ENCODE measurements around the gene CAPN15. TPM values are rescaled to one million over a fixed set of nuclear protein-coding genes. Genes with fewer than 3 reads are reported as not detected.

The CAPN15 gene
- total RNA-seq, 1 experiment from 2014 or later, result 71.1 TPM

DNA sequence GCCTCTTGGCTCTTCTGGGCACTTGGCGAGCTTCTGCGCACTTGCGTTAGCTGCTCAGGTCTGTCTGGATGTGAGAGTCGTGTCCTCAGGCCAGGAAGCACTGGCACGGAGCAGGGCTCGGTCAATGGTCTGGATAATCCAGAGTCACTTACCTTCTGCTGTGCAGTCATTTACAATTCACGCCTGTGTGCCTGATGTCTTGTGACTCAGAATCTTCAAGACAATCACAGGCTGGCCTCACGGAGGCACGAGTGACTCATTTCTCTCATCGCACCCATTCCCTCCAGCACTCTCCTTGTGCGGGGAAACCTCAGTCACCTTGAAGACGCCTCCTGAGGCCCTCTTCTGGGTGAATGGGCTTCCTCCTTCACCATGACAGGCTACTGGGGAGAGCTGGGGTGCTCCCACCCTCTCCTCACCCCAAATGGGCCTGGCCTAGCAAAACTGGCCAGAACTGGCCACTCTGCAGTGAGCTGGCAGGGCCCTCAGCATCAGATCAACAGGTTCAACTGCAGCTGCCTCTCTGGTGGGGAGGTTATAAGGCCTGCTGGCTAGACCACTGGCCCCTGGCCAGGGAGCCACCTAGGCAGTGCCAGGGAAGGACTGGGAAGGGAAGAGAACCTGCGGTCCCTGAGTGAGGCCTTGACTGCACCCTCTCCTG is 1.9 kb upstream of the CAPN15 start:
- DNase-seq (ENCODE audit: low read depth), result peak; percentile 89

- peak; percentile 54 for DNase-seq (ENCODE audit: low read depth)
These were observed 1.1 kb upstream of the CAPN15 start for GRCh38 chr16:526181-527014.

GRCh38 chr16:528111-529011 is 849 bp downstream of the CAPN15 start:
- DNase-seq (ENCODE audit: low read depth), result peak; percentile 80

- DNase-seq (ENCODE audit: low read depth), result peak; percentile 31
These were observed 1.6 kb downstream of the CAPN15 start for GRCh38 chr16:529012-529575.

GRCh38 chr16:530111-530817 is 2.8 kb downstream of the CAPN15 start:
- no peak for DNase-seq (ENCODE audit: low read depth)

GRCh38 chr16:531494-532125 is 4.1 kb downstream of the CAPN15 start:
- no peak for DNase-seq (ENCODE audit: low read depth)

DNA sequence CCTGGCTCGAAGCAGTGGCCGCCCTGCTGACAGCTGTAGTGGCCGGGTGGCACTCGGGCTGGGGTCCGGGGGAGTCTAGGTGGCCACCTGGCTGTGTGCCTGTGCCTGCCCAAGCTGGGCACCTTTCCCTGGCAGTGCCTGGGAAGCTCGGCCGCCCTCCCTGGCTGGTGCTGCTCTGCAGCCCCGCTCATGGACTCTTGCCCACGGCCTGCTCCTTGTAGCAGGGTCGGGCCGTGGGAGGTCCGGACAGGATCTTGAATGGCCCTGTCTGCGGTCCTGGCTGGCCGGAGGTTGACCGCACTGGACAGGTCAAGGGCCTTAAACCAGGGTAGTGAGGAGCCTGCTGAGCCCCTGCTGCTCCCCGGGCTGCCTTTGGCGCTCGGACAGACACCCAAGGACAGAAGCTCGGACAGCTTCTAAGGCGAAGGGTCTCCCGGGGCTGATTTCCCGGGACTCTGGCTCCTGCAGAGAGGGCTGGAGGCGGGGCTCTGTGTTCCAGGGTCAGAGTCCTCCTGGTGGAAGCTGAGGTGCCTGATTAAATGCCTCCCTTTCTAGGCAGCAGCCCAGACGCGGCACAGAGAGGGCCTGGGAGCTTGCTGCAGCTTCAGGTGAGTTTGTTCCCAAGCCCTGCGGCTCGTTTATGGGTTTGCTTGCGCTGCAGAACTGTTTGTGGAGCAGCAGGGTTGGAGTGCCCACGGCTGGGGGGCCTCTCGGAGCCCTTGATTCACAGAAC is 6.0 kb downstream of the CAPN15 start:
- DNase-seq (ENCODE audit: low read depth), result no peak

GRCh38 chr16:534135-534534 is 6.6 kb downstream of the CAPN15 start:
- DNase-seq (ENCODE audit: low read depth), result peak; percentile 46

- no peak for DNase-seq (ENCODE audit: low read depth)
These were observed 7.4 kb downstream of the CAPN15 start for GRCh38 chr16:534856-535445.

DNA sequence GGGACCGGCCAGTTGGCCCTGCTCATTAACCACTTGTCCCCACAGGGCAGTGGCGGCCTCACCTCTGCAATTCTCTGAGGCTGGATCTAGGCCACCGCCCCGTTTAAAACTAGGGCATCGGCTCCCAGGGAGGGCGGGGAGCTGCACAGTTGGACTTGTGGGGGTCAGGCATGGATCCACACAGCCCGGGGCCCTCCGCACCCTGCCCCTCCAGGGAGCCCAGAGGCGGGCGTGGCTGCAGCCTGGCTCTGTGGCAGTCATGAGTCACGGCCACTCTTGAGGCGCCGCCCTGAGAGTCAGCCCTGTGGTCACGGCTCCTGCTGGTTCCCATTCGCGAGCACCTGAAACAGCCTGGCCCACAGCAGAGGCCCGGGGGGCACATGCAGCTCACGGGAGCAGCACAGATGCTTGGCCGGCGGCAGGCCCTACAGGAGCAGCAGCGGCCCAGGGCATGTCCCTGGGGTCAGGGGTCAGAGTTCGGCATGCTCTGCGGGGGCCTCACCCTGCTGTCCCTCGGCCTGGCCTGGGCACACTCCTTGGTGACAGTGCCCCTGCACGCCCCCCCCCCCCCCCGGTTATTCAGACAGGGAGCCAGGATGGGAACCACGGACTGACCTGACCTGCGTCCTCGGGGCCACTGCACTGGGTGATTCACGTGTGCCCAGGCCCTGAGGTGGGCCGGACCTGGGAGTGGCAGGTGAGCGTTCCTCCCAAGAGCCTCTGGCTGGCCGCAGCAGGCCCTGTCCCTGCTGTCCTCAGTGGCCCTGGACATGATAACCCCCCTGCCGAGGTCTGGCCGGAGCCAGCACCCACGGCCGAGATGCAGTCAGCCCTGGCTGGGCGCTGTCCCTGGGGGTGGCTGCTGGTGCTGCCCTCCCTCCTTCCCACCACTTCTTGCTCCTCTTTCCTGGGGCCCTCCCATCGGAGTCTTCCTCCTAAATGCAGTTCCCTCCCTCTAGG is 8.2 kb downstream of the CAPN15 start:
- DNase-seq (ENCODE audit: low read depth), result peak; percentile 83

- DNase-seq (ENCODE audit: low read depth), result no peak
These were observed 9.2 kb downstream of the CAPN15 start for GRCh38 chr16:536746-537145.

DNA sequence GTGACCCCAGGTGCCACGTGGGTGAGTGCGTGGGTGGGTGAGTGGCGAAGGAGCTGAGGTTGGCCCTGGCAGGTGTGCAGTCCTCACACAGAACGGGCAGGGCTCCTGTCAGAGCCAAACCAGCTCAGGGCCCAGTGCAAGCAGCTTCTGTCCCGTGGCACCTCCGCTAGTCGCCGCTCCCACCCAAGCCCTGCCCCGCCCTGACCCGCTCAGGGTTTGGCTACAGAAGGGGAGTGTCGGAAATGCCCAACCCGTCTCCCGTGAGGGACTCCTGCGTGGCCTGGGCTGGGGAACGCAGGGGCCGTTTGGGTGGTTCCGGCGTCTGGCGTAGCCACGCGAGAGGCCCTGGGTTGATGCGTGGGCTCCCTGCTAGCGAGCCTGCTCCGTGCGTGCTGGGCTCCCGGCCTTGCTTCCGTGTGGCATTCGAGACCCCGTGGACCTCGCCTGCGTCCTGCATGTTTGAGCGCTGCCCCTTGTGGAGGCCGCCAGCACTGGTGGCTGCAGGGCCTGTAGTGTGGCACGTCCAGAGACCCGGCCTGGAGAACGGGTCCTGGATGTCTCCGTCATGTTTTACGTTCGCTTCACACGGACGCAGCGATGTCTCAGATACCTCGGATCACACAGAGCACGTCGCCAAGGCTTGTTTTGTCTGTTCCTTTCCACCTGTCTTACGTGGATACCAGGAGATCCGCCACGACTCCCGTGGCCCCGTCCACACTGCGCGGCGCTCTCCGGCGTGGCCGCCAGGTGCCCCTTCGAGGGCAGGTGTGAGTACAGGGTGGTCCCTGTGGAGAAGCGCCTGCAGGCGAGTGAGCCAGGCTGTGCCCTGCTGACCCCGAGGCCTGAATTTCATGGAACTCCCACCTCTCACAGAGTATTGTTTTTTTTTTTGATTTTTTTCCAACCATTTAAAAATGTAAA is 10.2 kb downstream of the CAPN15 start:
- no peak for DNase-seq (ENCODE audit: low read depth)

DNA sequence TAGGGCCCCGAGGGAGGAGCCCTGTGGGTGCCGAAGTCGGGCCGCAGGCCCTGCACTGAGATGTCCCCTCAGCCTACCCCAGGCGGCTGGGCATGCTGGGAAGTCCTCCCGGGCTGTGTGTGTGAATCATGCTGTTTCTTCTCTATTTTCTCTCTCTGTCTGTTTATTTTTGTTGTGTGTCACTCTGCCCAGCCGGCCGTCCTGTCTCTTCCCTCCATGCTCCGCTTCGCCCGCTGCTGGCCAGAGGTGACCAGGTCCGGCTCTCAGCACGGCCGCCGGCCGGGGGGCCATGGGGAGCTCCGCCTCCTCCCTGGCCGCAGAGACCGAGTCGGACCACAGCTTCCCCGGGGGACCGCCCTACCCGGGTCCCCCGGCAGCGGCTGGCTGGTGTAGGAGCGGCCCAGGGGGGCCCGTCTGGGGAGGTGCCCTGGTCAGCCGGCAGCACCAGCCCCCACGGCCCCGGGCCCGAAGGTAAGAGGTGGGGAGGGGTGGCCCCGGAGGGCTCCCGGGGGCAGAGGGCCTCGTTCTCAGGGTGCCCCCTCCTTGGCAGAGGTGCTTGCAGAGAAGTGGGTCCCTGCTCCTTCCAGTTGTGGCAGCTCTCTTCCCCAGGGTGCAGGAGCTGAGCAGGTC is 12.5 kb downstream of the CAPN15 start:
- no peak for DNase-seq (ENCODE audit: low read depth)

- no peak for DNase-seq (ENCODE audit: low read depth)
These were observed 13.3 kb downstream of the CAPN15 start for GRCh38 chr16:540645-541340.

GRCh38 chr16:543301-544164 is 16.0 kb downstream of the CAPN15 start:
- DNase-seq (ENCODE audit: low read depth), result no peak
